Kidney glomerular epithelial cell (primary cell): Measurements from ENCODE around the gene HASPIN.

ENCODE experiments used
- DNase-seq: peaks from one replicate; lab custom pipeline; 2025; lab: John Stamatoyannopoulos, UW

Gene HASPIN

GRCh38 chr17:3723556-3724377 is at the start of gene HASPIN:
HASPIN (plus strand) TSS chr17:3723903; CDS start chr17:3723936, 33 bp downstream.
- DNase-seq, result peak; percentile 81

- no peak for DNase-seq
Observed at GRCh38 chr17:3675886-3676285, 47.8 kb upstream of the HASPIN start.

GRCh38 chr17:3678095-3678820 is 45.4 kb upstream of the HASPIN start:
- DNase-seq, result no peak

- no peak for DNase-seq
Observed at GRCh38 chr17:3678821-3679530, 44.7 kb upstream of the HASPIN start.

- DNase-seq, result no peak
Observed at GRCh38 chr17:3679531-3680126, 44.1 kb upstream of the HASPIN start.

- no peak for DNase-seq
Observed at GRCh38 chr17:3681057-3681456, 42.6 kb upstream of the HASPIN start.

- DNase-seq, result no peak
Observed at GRCh38 chr17:3681565-3681964, 42.1 kb upstream of the HASPIN start.

GRCh38 chr17:3682033-3682432 is 41.7 kb upstream of the HASPIN start:
- DNase-seq, result no peak

- peak; percentile 23 for DNase-seq
Observed at GRCh38 chr17:3683054-3683511, 40.6 kb upstream of the HASPIN start.

- no peak for DNase-seq
Observed at GRCh38 chr17:3685174-3685573, 38.5 kb upstream of the HASPIN start.

- no peak for DNase-seq
Observed at GRCh38 chr17:3688027-3688553, 35.6 kb upstream of the HASPIN start.

- no peak for DNase-seq
Observed at GRCh38 chr17:3688852-3689261, 34.8 kb upstream of the HASPIN start.

GRCh38 chr17:3689262-3690093 is 34.2 kb upstream of the HASPIN start:
- no peak for DNase-seq

GRCh38 chr17:3690094-3690715 is 33.5 kb upstream of the HASPIN start:
- DNase-seq, result no peak

- DNase-seq, result no peak
Observed at GRCh38 chr17:3691617-3692067, 32.1 kb upstream of the HASPIN start.

- no peak for DNase-seq
Observed at GRCh38 chr17:3692346-3692745, 31.4 kb upstream of the HASPIN start.

- no peak for DNase-seq
Observed at GRCh38 chr17:3693141-3693540, 30.6 kb upstream of the HASPIN start.

GRCh38 chr17:3693829-3694231 is 29.9 kb upstream of the HASPIN start:
- DNase-seq, result no peak

GRCh38 chr17:3695129-3695722 is 28.5 kb upstream of the HASPIN start:
- no peak for DNase-seq
